IPS DF 4.7 (cell line): ENCODE results near the gene ADGRD1.

ENCODE experiments used
- DNase-seq: peaks from one replicate; pipeline ENCODE4 v3.0.0-alpha.2; 2013; ENCODE audit warnings: low spot score; ENCODE audit errors: extremely low read depth

Gene ADGRD1

GRCh38 chr12:131021154-131021541 is 67.4 kb downstream of the ADGRD1 start:
- no peak for DNase-seq

GRCh38 chr12:131024026-131024425 is 70.3 kb downstream of the ADGRD1 start:
- DNase-seq, result no peak

GRCh38 chr12:131024721-131025120 is 71.0 kb downstream of the ADGRD1 start:
- no peak for DNase-seq

- DNase-seq, result no peak
These were observed 71.5 kb downstream of the ADGRD1 start for GRCh38 chr12:131025234-131025633.

GRCh38 chr12:131025939-131026702 is 72.4 kb downstream of the ADGRD1 start:
- no peak for DNase-seq

GRCh38 chr12:131026754-131027153 is 73.0 kb downstream of the ADGRD1 start:
- no peak for DNase-seq

- no peak for DNase-seq
These were observed 73.6 kb downstream of the ADGRD1 start for GRCh38 chr12:131027264-131027663.

- DNase-seq, result no peak
These were observed 74.3 kb downstream of the ADGRD1 start for GRCh38 chr12:131027876-131028586.

- DNase-seq, result no peak
These were observed 75.1 kb downstream of the ADGRD1 start for GRCh38 chr12:131028587-131029338.

GRCh38 chr12:131030472-131031328 is 77.0 kb downstream of the ADGRD1 start:
- DNase-seq, result no peak

GRCh38 chr12:131032082-131032750 is 78.5 kb downstream of the ADGRD1 start:
- DNase-seq, result no peak

- DNase-seq, result no peak
These were observed 79.8 kb downstream of the ADGRD1 start for GRCh38 chr12:131033486-131033885.

- DNase-seq, result no peak
These were observed 80.3 kb downstream of the ADGRD1 start for GRCh38 chr12:131033886-131034482.

- no peak for DNase-seq
These were observed 81.0 kb downstream of the ADGRD1 start for GRCh38 chr12:131034631-131035244.

GRCh38 chr12:131035245-131035681 is 81.6 kb downstream of the ADGRD1 start:
- DNase-seq, result no peak

- no peak for DNase-seq
These were observed 84.5 kb downstream of the ADGRD1 start for GRCh38 chr12:131038159-131038558.

- no peak for DNase-seq
These were observed 85.5 kb downstream of the ADGRD1 start for GRCh38 chr12:131038961-131039950.

- no peak for DNase-seq
These were observed 86.8 kb downstream of the ADGRD1 start for GRCh38 chr12:131040491-131040890.
